Ovary (tissue), 9 donors: Measurements from ENCODE around the gene AMOTL1. TPM values are rescaled to one million over a fixed set of nuclear protein-coding genes. Genes with fewer than 3 reads are reported as not detected.

ENCODE experiments used
- DNase-seq, 5 donors: peaks; one replicate each; pipeline ENCODE4 v3.0.0-alpha.2; 2019 to 2020
- H3K27ac ChIP-seq, 2 donors: fragments of 200-600 bp; one replicate each; pipeline versions ENCODE4 v1.5.1 to v1.8.0; 2019 to 2022
- H3K27me3 ChIP-seq: fragments of 200-600 bp; one replicate; pipeline ENCODE4 v1.8.0; 2022
- H3K36me3 ChIP-seq: fragments of 200-600 bp; sonication (generic); one replicate; pipeline ENCODE4 v1.5.1; 2019
- H3K4me1 ChIP-seq: one replicate; pipeline ENCODE4 v1.8.1; 2013; ENCODE audit warnings: mild to moderate bottlenecking, moderate library complexity; ENCODE audit not compliant: insufficient read depth
- H3K4me3 ChIP-seq: fragments of 200-600 bp; sonication (generic); one replicate; pipeline ENCODE4 v1.5.1; 2017
- H3K9me3 ChIP-seq, 2 donors: fragments of 200-600 bp in 1 of 2; sonication (generic) in 1 of 2; one replicate each; pipeline versions ENCODE4 v1.5.1 to v1.8.1; 2013 to 2019; ENCODE audit warnings: mild to moderate bottlenecking in 1 of 2, moderate library complexity in 1 of 2
- EP300 ChIP-seq: sonication (generic); formaldehyde crosslinking; IDR thresholded peaks from one replicate; pipeline ENCODE4 v1.6.1; 2017; ENCODE audit warnings: antibody characterized with exemption
- POLR2A ChIP-seq: fragments of 450-650 bp; IDR thresholded peaks from one replicate; pipeline ENCODE4 v1.6.1; 2017; ENCODE audit warnings: antibody characterized with exemption, mild to moderate bottlenecking, moderate library complexity
- WGBS, 3 donors: extraction: QIAGEN DNeasy Blood & Tissue Kit in 1 of 3; methylation state at CpG; one replicate each; pipeline versions ENCODE4 v1.1.5 to v1.1.7; 2013 to 2017; 5-methylcytosine and 5-hydroxymethylcytosine counted together
- intact Hi-C, 4 donors: fragments of 100-400 bp; cut with DNase I; formaldehyde crosslinking; loops; one replicate each; pipeline versions ENCODE4 v1.11.0 to v1.15.1; 2022 to 2023
- polyA plus RNA-seq, 2 donors: library from polyadenylated mRNA; stranded (reverse); fragments of 200-250 nt in 1 of 2; fragments of 350-450 nt in 1 of 2; fragmentation: Illumina TruSeq in 1 of 2; extraction: RNeasy Lipid Tissue Mini Kit (QIAGEN cat#74804) in 1 of 2; gene quantifications; one replicate each; pipeline ENCODE4 v1.2.3, GENCODE V29; 2013 to 2014
- total RNA-seq, 7 donors: library from RNA; depleted of rRNA in 2 of 7; stranded (reverse); fragments of >200 nt in 2 of 7; fragmentation: NEBNext Ultra II Directional in 3 of 7; extraction: Animal tissue kit (Norgen Biotek cat#: 25700) in 3 of 7; gene quantifications; one replicate each; pipeline versions ENCODE4 v1.1.0 to v1.2.4, GENCODE V29; 2016 to 2023
- TF ChIP-seq, protein P1 (sequence below), 3 donors: fragments of 450-650 bp in 2 of 3; fragments of 200-600 bp in 1 of 3; IDR thresholded peaks; one replicate each; pipeline versions ENCODE4 v1.5.1 to v1.8.0; 2016 to 2022; ENCODE audit warnings: antibody characterized with exemption in 3 of 3, mild to moderate bottlenecking in 1 of 3
- donor health status: DM: no; HTN: no; CAD: no; lungs with moderate emphysema.
- donor health status: DM: no; HTN: no; CAD: no.
- donor health status: Bipolar disorder and iron deficiency.
- donor health status: DM: yes; HTN: yes; CAD: no.
- donor health status: DM: no; HTN: no; CAD: no.
- donor health status: DM: yes; HTN: yes; CAD: no.

The AMOTL1 gene
- total and polyA plus RNA-seq, 9 donors: 5.4 to 24.8 (median 13.6) TPM

DNA sequence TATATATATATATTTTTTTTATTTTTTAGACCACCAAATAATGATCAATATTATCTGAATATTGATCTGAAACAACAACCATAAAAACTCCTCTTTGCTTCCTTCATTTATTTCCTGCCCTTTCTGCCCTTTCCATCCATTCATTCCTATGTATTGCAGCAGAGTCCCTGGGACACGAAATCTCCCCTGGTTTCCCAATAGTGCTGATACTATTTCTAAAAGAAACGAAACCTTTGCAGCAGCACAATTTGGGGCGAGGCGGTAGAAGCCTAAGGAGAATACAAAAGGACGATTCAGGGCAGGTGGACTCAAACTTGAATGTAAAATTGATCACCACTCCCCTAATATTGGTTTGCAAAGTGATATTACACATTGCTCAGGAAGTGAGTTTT is 16.9 kb upstream of the AMOTL1 start:
- Histone ChIP-seq H3K4me3 (no peak overlapping the region), H3K4me1 (no peaks in the 10 kb centered on the region), H3K27ac (no peak overlapping the region), H3K9me3 (no peaks in the 10 kb centered on the region), H3K36me3 (no peaks in the 10 kb centered on the region), H3K27me3 (no peaks in the 10 kb centered on the region)
- WGBS, 3 donors: 88 to 89% (median 88%) methylated on average over 5 of the region's 5 CpGs
- intact Hi-C loops: no loop called here
- TF ChIP-seq EP300: no peak
- TF ChIP-seq POLR2A: no peak
- TF ChIP-seq, protein P1, sequence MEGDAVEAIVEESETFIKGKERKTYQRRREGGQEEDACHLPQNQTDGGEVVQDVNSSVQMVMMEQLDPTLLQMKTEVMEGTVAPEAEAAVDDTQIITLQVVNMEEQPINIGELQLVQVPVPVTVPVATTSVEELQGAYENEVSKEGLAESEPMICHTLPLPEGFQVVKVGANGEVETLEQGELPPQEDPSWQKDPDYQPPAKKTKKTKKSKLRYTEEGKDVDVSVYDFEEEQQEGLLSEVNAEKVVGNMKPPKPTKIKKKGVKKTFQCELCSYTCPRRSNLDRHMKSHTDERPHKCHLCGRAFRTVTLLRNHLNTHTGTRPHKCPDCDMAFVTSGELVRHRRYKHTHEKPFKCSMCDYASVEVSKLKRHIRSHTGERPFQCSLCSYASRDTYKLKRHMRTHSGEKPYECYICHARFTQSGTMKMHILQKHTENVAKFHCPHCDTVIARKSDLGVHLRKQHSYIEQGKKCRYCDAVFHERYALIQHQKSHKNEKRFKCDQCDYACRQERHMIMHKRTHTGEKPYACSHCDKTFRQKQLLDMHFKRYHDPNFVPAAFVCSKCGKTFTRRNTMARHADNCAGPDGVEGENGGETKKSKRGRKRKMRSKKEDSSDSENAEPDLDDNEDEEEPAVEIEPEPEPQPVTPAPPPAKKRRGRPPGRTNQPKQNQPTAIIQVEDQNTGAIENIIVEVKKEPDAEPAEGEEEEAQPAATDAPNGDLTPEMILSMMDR (IDR thresholded peaks at IDR 0.05): no peak
- no peak for DNase-seq

DNA sequence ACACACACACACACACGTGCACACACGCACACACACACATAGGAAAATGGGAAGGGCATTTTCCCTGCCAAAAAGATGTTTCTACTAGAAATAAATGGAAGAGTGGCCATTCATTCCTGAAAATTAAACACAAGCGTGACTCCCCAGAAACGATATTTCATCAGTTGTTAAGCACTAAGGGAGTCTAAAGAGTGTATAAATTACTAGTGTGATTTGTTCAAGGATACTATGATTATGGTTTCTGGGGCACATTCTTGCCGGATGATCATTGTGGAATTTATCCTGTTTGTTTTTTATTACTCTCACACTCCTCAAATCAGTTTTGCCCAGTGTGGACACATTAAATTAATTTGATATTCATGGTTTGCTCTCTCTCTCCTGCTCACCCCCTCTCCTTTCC is 16.4 kb upstream of the AMOTL1 start:
- H3K9me3 ChIP-seq: no peaks in the 10 kb centered on the region
- H3K27me3 ChIP-seq: no peaks in the 10 kb centered on the region
- no peaks in the 10 kb centered on the region for H3K4me1 ChIP-seq
- DNase-seq: no peak
- H3K4me3 ChIP-seq: no peak overlapping the region
- TF ChIP-seq POLR2A: no peak
- no peak for TF ChIP-seq EP300
- TF ChIP-seq, protein P1 (IDR thresholded peaks at IDR 0.05): no peak
- H3K36me3 ChIP-seq: no peaks in the 10 kb centered on the region
- no peak overlapping the region for H3K27ac ChIP-seq
- WGBS, 3 donors: 18 to 28% (median 22%) methylated on average over 5 of the region's 5 CpGs
- intact Hi-C loops: no loop called here

GRCh38 chr11:94753630-94754029 is 14.5 kb upstream of the AMOTL1 start:
- Histone ChIP-seq H3K36me3 (no peaks in the 10 kb centered on the region), H3K27ac (no peak overlapping the region), H3K4me1 (no peaks in the 10 kb centered on the region), H3K9me3 (no peaks in the 10 kb centered on the region), H3K27me3 (no peaks in the 10 kb centered on the region), H3K4me3 (no peak overlapping the region)
- WGBS, 3 donors: 58 to 65% (median 58%) methylated on average over 1 of the region's 1 CpG
- TF ChIP-seq, protein P1 (IDR thresholded peaks at IDR 0.05): no peak
- TF ChIP-seq EP300: no peak
- no peak for TF ChIP-seq POLR2A
- no peak for DNase-seq
- intact Hi-C loops: no loop called here

DNA sequence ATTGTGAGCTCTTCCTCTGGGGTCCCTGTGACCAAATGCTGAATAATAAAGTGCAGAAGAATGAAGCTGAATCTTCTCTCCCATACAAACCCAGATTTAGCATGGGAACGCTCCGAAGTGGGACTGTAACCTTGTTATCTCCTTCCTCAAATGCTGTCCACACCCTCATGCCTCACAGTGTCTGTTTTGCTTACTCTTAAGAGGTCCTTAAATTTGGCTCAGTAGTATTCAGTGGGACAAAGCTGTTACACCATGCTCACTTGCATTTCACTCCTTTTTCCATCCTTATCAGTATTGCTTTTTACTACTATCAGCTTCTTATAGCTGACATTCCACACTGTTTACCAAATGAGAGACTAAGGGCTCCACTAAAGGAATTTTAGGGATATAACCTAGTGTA is 13.8 kb upstream of the AMOTL1 start:
- Histone ChIP-seq H3K4me1 (no peaks in the 10 kb centered on the region), H3K36me3 (no peaks in the 10 kb centered on the region), H3K27ac (no peak overlapping the region), H3K27me3 (no peaks in the 10 kb centered on the region), H3K4me3 (no peak overlapping the region), H3K9me3 (no peaks in the 10 kb centered on the region)
- no peak for TF ChIP-seq POLR2A
- intact Hi-C loops: no loop called here
- no peak for DNase-seq
- 41 to 50% (median 41%) methylated on average over 2 of the region's 2 CpGs for WGBS, 3 donors

- intact Hi-C loops: no loop called here
- no peaks in the 10 kb centered on the region for H3K36me3 ChIP-seq
- TF ChIP-seq, protein P1 (IDR thresholded peaks at IDR 0.05): no peak
- TF ChIP-seq EP300 (no peak), POLR2A (no peak)
- WGBS, 3 donors: 84 to 89% (median 88%) methylated on average over 2 of the region's 2 CpGs
- no peaks in the 10 kb centered on the region for H3K4me1 ChIP-seq
- H3K4me3 ChIP-seq: no peak overlapping the region
- H3K27ac ChIP-seq: no peak overlapping the region
- no peaks in the 10 kb centered on the region for H3K27me3 ChIP-seq
- H3K9me3 ChIP-seq: no peaks in the 10 kb centered on the region
- no peak for DNase-seq
Measured at GRCh38 chr11:94754819-94755218, 13.3 kb upstream of the AMOTL1 start.
